OCI-LY3 (cell line): ENCODE data around the gene FRRS1L.
A peak's percentile ranks its signal among the peaks of the same experiment; 100 is the strongest.

Experiments used
- H2AFZ ChIP-seq: fragments of 200-600, 300-600 bp; shearing (Covaris generic); 2 replicates; pipeline ENCODE4 v1.6.0; 2014; ENCODE audit warnings: antibody characterized with exemption, low read depth, low read length
- H3K27ac ChIP-seq: fragments of 200-600, 300-600 bp; sonication (generic); 2 replicates; pipeline ENCODE4 v1.5.1; 2014; ENCODE audit warnings: mild to moderate bottlenecking, low read length, moderate library complexity, mixed read lengths
- H3K27me3 ChIP-seq: fragments of 200-600, 300-600 bp; sonication (generic); 2 replicates; pipeline ENCODE4 v1.6.1; 2014; ENCODE audit warnings: low read depth, low read length, mixed read lengths
- H3K36me3 ChIP-seq: fragments of 200-600, 300-600 bp; sonication (generic); replicated peaks from 2 replicates; pipeline ENCODE3; 2014; ENCODE audit warnings: low read depth, low read length, mixed read lengths
- H3K4me1 ChIP-seq: fragments of 300-600, 200-600 bp; sonication (generic); 2 replicates; pipeline ENCODE4 v1.6.1; 2014; ENCODE audit warnings: low read length, mixed read lengths
- H3K4me2 ChIP-seq: fragments of 200-600, 300-600 bp; sonication (generic); 2 replicates; pipeline ENCODE4 v1.6.1; 2014; ENCODE audit warnings: low read length, mixed read lengths
- H3K4me3 ChIP-seq: fragments of 300-600, 200-600 bp; sonication (generic); 2 replicates; pipeline ENCODE4 v1.5.1; 2014; ENCODE audit warnings: antibody characterized with exemption, mild to moderate bottlenecking, low read length, moderate library complexity
- H3K79me2 ChIP-seq: fragments of 300-600, 200-600 bp; shearing (Covaris generic); 2 replicates; pipeline ENCODE4 v1.6.1; 2014; ENCODE audit warnings: mild to moderate bottlenecking, low read length, mixed read lengths
- H3K9ac ChIP-seq: fragments of 300-600, 200-600 bp; shearing (Covaris generic); 2 replicates; pipeline ENCODE4 v1.6.0; 2014; ENCODE audit warnings: mild to moderate bottlenecking, low read length, moderate library complexity
- H3K9me3 ChIP-seq: fragments of 200-600, 300-600 bp; shearing (Covaris generic); 2 replicates; pipeline ENCODE4 v1.6.1; 2014; ENCODE audit warnings: low read length, mixed read lengths; ENCODE audit not compliant: insufficient read depth
- H4K20me1 ChIP-seq: fragments of 200-600, 300-600 bp; sonication (generic); 2 replicates; pipeline ENCODE4 v1.6.1; 2016; ENCODE audit warnings: low read length, mixed read lengths; ENCODE audit not compliant: insufficient read depth
- EZH2phosphoT487 ChIP-seq: fragments of 200-600 bp; shearing (Covaris generic); IDR thresholded peaks from 2 replicates; pipeline ENCODE4 v1.6.1; 2018; ENCODE audit warnings: antibody characterized with exemption, mixed run types, low read depth
- TF ChIP-seq, protein P1 (sequence below): fragments of 200-600, 300-600 bp; sonication (generic); IDR thresholded peaks from 2 replicates; pipeline ENCODE4 v1.5.1; 2014; ENCODE audit warnings: antibody characterized with exemption, low read length, low read depth

Gene FRRS1L

DNA sequence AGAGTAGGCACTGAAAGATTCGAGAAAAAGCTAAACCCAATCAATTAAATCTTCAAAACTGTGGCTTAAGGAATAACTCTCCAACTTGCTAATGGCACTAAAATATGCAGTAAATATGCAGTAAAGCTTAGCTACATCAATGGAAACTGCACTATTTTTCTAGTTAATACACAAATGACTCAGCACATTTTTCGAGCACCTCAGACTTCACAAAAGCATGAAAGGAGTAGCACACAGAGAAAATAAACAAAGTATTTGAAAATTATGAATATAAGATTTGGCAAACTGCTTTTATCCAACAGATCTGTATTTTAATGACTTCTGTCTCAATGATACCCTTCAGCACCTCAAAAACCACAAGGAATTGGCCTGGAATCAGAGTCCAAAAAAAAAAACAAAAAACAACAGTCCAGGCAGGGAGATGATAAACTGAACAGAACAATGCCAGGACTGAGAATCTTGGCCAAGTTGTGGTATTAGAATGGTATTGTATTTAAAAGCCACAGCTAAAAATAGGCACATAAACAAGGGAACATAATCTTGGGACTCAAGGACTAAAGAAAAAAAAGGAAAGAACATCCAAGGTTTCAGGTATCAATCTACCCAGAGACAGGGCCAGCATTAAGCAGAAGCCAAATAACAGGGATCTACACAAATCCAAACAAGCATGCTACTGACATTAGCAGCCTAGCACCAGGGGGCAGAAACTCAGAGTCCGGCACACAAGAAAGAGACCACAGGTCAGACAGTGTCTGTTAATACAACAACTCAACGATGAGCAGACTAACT is 68.7 kb downstream of the FRRS1L start:
- TF ChIP-seq EZH2phosphoT487, result no peak
- TF ChIP-seq, protein P1, sequence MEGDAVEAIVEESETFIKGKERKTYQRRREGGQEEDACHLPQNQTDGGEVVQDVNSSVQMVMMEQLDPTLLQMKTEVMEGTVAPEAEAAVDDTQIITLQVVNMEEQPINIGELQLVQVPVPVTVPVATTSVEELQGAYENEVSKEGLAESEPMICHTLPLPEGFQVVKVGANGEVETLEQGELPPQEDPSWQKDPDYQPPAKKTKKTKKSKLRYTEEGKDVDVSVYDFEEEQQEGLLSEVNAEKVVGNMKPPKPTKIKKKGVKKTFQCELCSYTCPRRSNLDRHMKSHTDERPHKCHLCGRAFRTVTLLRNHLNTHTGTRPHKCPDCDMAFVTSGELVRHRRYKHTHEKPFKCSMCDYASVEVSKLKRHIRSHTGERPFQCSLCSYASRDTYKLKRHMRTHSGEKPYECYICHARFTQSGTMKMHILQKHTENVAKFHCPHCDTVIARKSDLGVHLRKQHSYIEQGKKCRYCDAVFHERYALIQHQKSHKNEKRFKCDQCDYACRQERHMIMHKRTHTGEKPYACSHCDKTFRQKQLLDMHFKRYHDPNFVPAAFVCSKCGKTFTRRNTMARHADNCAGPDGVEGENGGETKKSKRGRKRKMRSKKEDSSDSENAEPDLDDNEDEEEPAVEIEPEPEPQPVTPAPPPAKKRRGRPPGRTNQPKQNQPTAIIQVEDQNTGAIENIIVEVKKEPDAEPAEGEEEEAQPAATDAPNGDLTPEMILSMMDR, result peak; percentile 25
- peaks cover 28% of the 10 kb centered on the region for H3K4me1 ChIP-seq
- no peak overlapping the region for H2AFZ ChIP-seq
- peak overlapping the region; percentile 39 for H3K4me2 ChIP-seq
- H4K20me1 ChIP-seq, result peaks cover 78% of the 10 kb centered on the region
- H3K36me3 ChIP-seq, result peaks cover 36% of the 10 kb centered on the region
- peaks cover 91% of the 10 kb centered on the region for H3K79me2 ChIP-seq
- H3K27ac ChIP-seq, result no peak overlapping the region
- no peak overlapping the region for H3K4me3 ChIP-seq
- H3K9me3 ChIP-seq, result no peaks in the 10 kb centered on the region
- H3K27me3 ChIP-seq, result no peaks in the 10 kb centered on the region
- H3K9ac ChIP-seq, result no peak overlapping the region

DNA sequence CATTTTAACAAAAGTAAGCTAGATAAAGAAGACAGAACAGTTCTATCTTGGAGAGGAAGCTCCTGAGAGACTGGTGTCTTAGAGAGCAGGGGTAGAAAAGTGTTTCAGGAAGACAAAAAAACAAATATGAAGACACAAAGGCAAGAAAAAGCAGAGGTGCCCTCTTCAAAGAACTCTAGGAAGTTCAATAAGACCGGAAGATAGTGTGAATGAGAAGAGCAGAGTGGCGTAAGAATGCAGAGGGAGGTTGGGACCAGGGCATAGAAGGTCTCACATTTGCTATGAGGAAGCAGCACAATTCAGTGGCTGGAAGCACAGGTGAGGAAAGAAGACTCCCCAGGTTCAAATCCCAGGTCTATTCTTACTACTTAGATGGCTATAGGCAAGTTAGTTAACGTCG is 69.9 kb downstream of the FRRS1L start:
- Histone ChIP-seq H2AFZ (no peak overlapping the region), H3K27me3 (no peaks in the 10 kb centered on the region), H3K9me3 (no peaks in the 10 kb centered on the region), H3K4me3 (no peak overlapping the region), H3K79me2 (peaks cover 85% of the 10 kb centered on the region), H4K20me1 (peaks cover 85% of the 10 kb centered on the region), H3K36me3 (peaks cover 35% of the 10 kb centered on the region), H3K4me2 (no peak overlapping the region), H3K4me1 (peaks cover 29% of the 10 kb centered on the region), H3K9ac (no peak overlapping the region), H3K27ac (no peak overlapping the region)
- TF ChIP-seq EZH2phosphoT487, result no peak
- TF ChIP-seq, protein P1, result no peak

DNA sequence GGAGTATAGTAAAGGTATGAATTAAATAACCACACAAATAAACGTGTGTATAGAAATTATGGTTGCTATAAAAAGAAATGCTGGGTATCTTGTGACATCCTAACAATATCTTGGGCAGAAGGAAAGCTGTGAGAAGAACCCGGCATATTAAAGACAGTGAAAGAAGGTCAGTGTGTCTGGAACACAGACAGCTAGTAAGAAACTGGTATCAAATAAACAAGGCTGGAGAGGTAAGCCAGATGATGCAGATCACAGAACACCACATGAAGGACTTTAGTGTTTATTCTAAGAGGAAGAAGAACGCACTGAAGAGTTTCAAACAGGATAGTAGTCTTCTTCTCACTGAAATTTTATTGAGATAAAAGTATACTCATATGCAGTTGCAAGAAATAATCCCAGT is 71.7 kb downstream of the FRRS1L start:
- no peaks in the 10 kb centered on the region for H3K9me3 ChIP-seq
- peaks cover 82% of the 10 kb centered on the region for H4K20me1 ChIP-seq
- no peak overlapping the region for H3K4me3 ChIP-seq
- no peaks in the 10 kb centered on the region for H3K27me3 ChIP-seq
- peaks cover 39% of the 10 kb centered on the region for H3K36me3 ChIP-seq
- H3K4me1 ChIP-seq, result peaks cover 27% of the 10 kb centered on the region
- no peak overlapping the region for H2AFZ ChIP-seq
- no peak for TF ChIP-seq EZH2phosphoT487
- TF ChIP-seq, protein P1, result no peak
- peaks cover 68% of the 10 kb centered on the region for H3K79me2 ChIP-seq
- no peak overlapping the region for H3K4me2 ChIP-seq
- no peak overlapping the region for H3K27ac ChIP-seq
- no peak overlapping the region for H3K9ac ChIP-seq

DNA sequence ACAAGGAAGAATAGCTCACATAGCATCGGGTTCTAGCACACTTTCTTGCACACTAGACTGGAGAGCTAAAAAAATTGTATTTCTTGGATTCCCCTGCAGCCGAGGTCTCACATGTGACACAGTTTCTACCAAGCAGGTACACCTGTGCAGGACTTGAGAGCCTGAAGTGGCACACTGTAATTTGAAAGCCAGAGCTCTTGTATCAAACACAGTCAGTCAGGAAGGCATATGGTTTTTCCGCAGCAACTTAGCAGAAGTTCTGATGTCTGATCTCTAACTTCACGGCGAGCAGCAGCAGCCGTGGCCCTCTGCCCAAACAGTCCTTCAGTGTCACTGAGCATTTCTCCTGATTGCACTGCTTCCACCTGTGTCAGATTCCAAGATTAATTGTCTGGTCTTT is 72.8 kb downstream of the FRRS1L start:
- no peak for TF ChIP-seq EZH2phosphoT487
- TF ChIP-seq, protein P1, result no peak
- H3K27me3 ChIP-seq, result no peaks in the 10 kb centered on the region
- H3K27ac ChIP-seq, result no peak overlapping the region
- no peak overlapping the region for H3K9ac ChIP-seq
- H3K4me2 ChIP-seq, result no peak overlapping the region
- peaks cover 75% of the 10 kb centered on the region for H4K20me1 ChIP-seq
- H3K9me3 ChIP-seq, result no peaks in the 10 kb centered on the region
- peaks cover 60% of the 10 kb centered on the region for H3K79me2 ChIP-seq
- H3K36me3 ChIP-seq, result peaks cover 38% of the 10 kb centered on the region
- no peak overlapping the region for H2AFZ ChIP-seq
- no peak overlapping the region for H3K4me3 ChIP-seq
- peaks cover 27% of the 10 kb centered on the region for H3K4me1 ChIP-seq
